T-cell (primary cell): ENCODE measurements around the gene LSG1. TPM values are rescaled to one million over a fixed set of nuclear protein-coding genes. Genes with fewer than 3 reads are reported as not detected.

ENCODE experiments used
- ATAC-seq, 4 experiments: fragments of 200-7000 bp in 3 of 4; fragments of 150-1000 bp in 1 of 4; cut with Tn5 transposase; replicated peaks in 1 of 4; 1 replicate in 3 of 4; 2 replicates in 1 of 4; pipeline ENCODE4 v1.10.0; 2021; ENCODE audit warnings: moderate library complexity in 3 of 4, mild to moderate bottlenecking in 2 of 4, moderate number of reproducible peaks in 1 of 4
- CTCF ChIA-PET, 2 donors: fragments of 300-600 bp; sonication (Branson Sonifier 250); formaldehyde crosslinking; loops; one replicate each; lab custom pipeline; 2022; ENCODE audit warnings: antibody characterized with exemption in 2 of 2; lab: Charles Lee
- POLR2A ChIA-PET, 2 donors: fragments of 300-600 bp; sonication (Branson Sonifier 250); formaldehyde crosslinking; loops; one replicate each; lab custom pipeline; 2022; ENCODE audit warnings: antibody characterized with exemption in 2 of 2; lab: Charles Lee
- DNase-seq, 35 experiments: peaks; one replicate each; pipeline versions ENCODE4 v3.0.0 to v3.0.0-alpha.2; 2013 to 2023
- H3K27ac ChIP-seq: one replicate; pipeline ENCODE4 v1.5.1; 2013; ENCODE audit warnings: low read length
- H3K27me3 ChIP-seq, 2 experiments: replicated peaks in 1 of 2; 1 replicate in 1 of 2; 2 replicates in 1 of 2; pipeline versions ENCODE4 v1.6.1 to v1.7.0; 2013; ENCODE audit warnings: low read length in 1 of 2, mixed read lengths in 1 of 2; ENCODE audit not compliant: control insufficient read depth in 2 of 2, insufficient read depth in 2 of 2; ENCODE audit errors: extremely low read depth in 1 of 2
- H3K36me3 ChIP-seq, 2 donors: 1 replicate in 1 of 2; 2 replicates in 1 of 2; pipeline versions ENCODE4 v1.6.1 to v1.7.0; 2013; ENCODE audit warnings: low read length in 1 of 2; ENCODE audit not compliant: control insufficient read depth in 2 of 2, insufficient read depth in 1 of 2; ENCODE audit errors: extremely low read depth in 1 of 2
- H3K4me1 ChIP-seq, 2 experiments: 1 replicate in 1 of 2; 2 replicates in 1 of 2; pipeline versions ENCODE4 v1.6.1 to v1.7.0; 2013; ENCODE audit warnings: low read length in 2 of 2, mixed read lengths in 1 of 2; ENCODE audit not compliant: insufficient read depth in 2 of 2, control insufficient read depth in 1 of 2; ENCODE audit errors: extremely low read depth in 1 of 2
- H3K4me3 ChIP-seq, 2 donors: 1 replicate in 1 of 2; 2 replicates in 1 of 2; pipeline versions ENCODE4 v1.5.1 to v1.7.0; 2013; ENCODE audit warnings: mild to moderate bottlenecking in 2 of 2, low read length in 1 of 2, moderate library complexity in 1 of 2; ENCODE audit not compliant: control insufficient read depth in 1 of 2; ENCODE audit errors: extremely low read depth in 1 of 2
- H3K9me3 ChIP-seq: 2 replicates; pipeline ENCODE4 v1.7.0; 2013
- H3K27ac Mint-ChIP-seq, 2 donors: one replicate each; pipeline ENCODE4 v1.8.0; 2020 to 2021; ENCODE audit warnings: mild to moderate bottlenecking in 2 of 2, mixed read lengths in 2 of 2
- H3K27me3 Mint-ChIP-seq, 2 donors: one replicate each; pipeline ENCODE4 v1.8.0; 2021 to 2022; ENCODE audit warnings: mixed read lengths in 2 of 2
- H3K36me3 Mint-ChIP-seq: one replicate; pipeline ENCODE4 v1.8.0; 2021; ENCODE audit warnings: mixed read lengths
- H3K4me1 Mint-ChIP-seq, 3 donors: one replicate each; pipeline ENCODE4 v1.8.0; 2020 to 2022; ENCODE audit warnings: mixed read lengths in 3 of 3, mild to moderate bottlenecking in 1 of 3
- H3K4me3 Mint-ChIP-seq, 3 donors: one replicate each; pipeline ENCODE4 v1.8.0; 2020 to 2022; ENCODE audit warnings: mild to moderate bottlenecking in 3 of 3, mixed read lengths in 3 of 3, moderate library complexity in 3 of 3
- H3K9me3 Mint-ChIP-seq, 3 donors: one replicate each; pipeline ENCODE4 v1.8.0; 2020 to 2022; ENCODE audit warnings: mixed read lengths in 3 of 3
- WGBS: methylation state at CpG from one replicate; pipeline ENCODE4 v1.1.5; 2013; ENCODE audit warnings: missing lambda C conversion rate; ENCODE audit not compliant: insufficient coverage; 5-methylcytosine and 5-hydroxymethylcytosine counted together
- total RNA-seq, 35 experiments: library from RNA in 6 of 35; stranded (reverse) in 6 of 35; fragments of 120-200 nt in 1 of 35; gene quantifications; one replicate each; pipeline versions ENCODE4 v1.2.1 to v1.2.4 and lab custom pipeline; 2013 to 2026

The LSG1 gene
- total RNA-seq, 5 donors from 2014 or later (not counting 1 experiment from before 2014, with no cell fraction given) = 40.0 to 83.5 (median 49.5) TPM

GRCh38 chr3:194685718-194686413, 13.9 kb upstream of the LSG1 start, which contains the start of gene FAM43A:
FAM43A (plus strand) TSS chr3:194685883; CDS start chr3:194686827, 944 bp downstream.
- CTCF ChIA-PET = interaction anchor here in 1 of 2 donors (1.0 to 3.6 kb wide), 2 partner anchors 10 to 14 kb away, joined by 3 to 41 read pairs; partner anchors contain the start of gene LSG1
- Mint-ChIP-seq H3K27me3 (peaks cover 13 to 17% of the 10 kb centered on the region in 2 donors), H3K4me3 (peak within 1 kb of the TSS; percentile 85 to 95 (median 89)), H3K9me3 (no peaks in the 10 kb centered on the region), H3K36me3 (no peaks in the 10 kb centered on the region), H3K4me1 (peaks cover 50 to 61% (median 51%) of the 10 kb centered on the region in 3 donors), H3K27ac (peak within 1 kb of the TSS; percentile 83)
- Histone ChIP-seq H3K9me3 (no peaks in the 10 kb centered on the region), H3K4me1 (peaks cover 19 to 52% of the 10 kb centered on the region in 2 experiments), H3K27ac (peak within 1 kb of the TSS; percentile 35), H3K27me3 (peaks cover 0 to 25% of the 10 kb centered on the region in 2 experiments), H3K4me3 (peak within 1 kb of the TSS; percentile 69 to 70), H3K36me3 (no peaks in the 10 kb centered on the region)
- DNase-seq (peak; percentile 32 to 82 (median 62)), ATAC-seq (peak; percentile 46 to 60 (median 58))
- POLR2A ChIA-PET = interaction anchor here in 1 of 2 donors (0.6 kb wide), 1 partner anchor 14 kb away, joined by 3 read pairs; the partner anchor contains the start of gene LSG1
- WGBS = under 1% methylated on average over 62 of the region's 70 CpGs

DNA sequence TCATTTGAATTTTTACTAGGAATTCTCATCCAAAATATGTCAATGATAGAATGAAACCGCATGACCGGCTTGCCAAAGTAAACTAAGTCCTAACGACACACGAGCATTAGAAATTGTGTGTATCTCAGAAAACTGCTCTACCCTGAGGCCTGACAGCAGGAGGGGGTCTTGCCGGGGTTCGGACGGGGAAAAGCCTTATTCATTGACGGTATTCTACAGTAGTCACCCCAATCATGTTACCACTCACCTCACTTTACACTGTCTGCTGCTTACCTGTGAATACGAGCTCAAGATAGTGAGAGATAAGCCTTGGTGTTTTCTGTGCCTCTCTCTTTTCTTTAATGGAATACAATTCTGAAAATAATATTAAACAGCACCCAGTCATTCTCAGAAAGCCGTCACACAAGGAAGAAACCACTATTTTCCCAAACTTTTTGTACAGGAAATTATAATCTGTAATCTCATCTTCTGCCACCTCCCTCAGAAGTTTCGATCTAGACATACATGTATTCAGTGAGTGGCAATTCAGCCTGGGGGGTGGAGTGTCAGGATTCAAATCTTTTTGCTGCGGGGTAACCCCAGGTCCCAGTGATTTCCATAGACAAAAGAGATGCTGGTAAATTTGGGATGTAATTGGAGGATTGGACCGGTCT, 13.2 kb upstream of the LSG1 start:
- H3K27me3 Mint-ChIP-seq = peaks cover 13 to 17% of the 10 kb centered on the region in 2 donors

DNA sequence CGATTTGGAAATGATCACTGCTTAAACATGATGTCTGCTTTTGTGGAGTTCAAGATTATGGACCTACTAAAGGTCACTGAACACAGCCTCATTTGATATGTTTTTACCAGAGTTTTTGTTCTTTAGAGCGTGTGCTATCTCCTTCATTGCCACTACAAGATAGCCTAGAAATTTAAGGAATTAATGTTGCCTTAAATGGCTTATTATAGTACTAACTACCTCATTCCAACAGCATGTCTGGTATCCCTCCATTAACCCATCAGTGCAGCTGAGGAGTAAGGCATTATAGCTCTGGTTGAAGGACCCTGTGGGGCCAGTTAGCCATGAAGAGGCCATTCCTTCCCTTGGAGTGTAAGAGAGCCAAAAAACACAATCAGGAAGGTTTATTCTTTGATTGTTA, 11.4 kb upstream of the LSG1 start:
- no peak overlapping the region for H3K27ac ChIP-seq

More for the DNA sequence above, 13.2 kb upstream of the LSG1 start:
- Mint-ChIP-seq H3K4me1 (peaks cover 50 to 59% (median 51%) of the 10 kb centered on the region in 3 donors), H3K9me3 (no peaks in the 10 kb centered on the region), H3K4me3 (peak overlapping the region; percentile 81 to 95 (median 89)), H3K27ac (peak overlapping the region; percentile 83), H3K36me3 (no peaks in the 10 kb centered on the region)
- H3K4me3 ChIP-seq = peak overlapping the region; percentile 69 to 70
- ChIA-PET CTCF (interaction anchor here in 1 of 2 donors (0.7 to 3.6 kb wide), 4 partner anchors 9 to 740 kb away, joined by 3 to 41 read pairs (median 4); partner anchors contain the start of gene LSG1), POLR2A (no interaction called here)
- H3K9me3 ChIP-seq = no peaks in the 10 kb centered on the region
- H3K27ac ChIP-seq = peak overlapping the region; percentile 35
- H3K4me1 ChIP-seq = peaks cover 19 to 52% of the 10 kb centered on the region in 2 experiments
- ATAC-seq (peak in 2 of 4 experiments; percentile 5 to 24), DNase-seq (peak in 3 of 35 experiments; percentile 5 to 34 (median 16))
- H3K27me3 ChIP-seq = peaks cover 0 to 25% of the 10 kb centered on the region in 2 experiments
- no CpG with 5 or more reads among the region's 13 CpGs for WGBS
- H3K36me3 ChIP-seq = no peaks in the 10 kb centered on the region

DNA sequence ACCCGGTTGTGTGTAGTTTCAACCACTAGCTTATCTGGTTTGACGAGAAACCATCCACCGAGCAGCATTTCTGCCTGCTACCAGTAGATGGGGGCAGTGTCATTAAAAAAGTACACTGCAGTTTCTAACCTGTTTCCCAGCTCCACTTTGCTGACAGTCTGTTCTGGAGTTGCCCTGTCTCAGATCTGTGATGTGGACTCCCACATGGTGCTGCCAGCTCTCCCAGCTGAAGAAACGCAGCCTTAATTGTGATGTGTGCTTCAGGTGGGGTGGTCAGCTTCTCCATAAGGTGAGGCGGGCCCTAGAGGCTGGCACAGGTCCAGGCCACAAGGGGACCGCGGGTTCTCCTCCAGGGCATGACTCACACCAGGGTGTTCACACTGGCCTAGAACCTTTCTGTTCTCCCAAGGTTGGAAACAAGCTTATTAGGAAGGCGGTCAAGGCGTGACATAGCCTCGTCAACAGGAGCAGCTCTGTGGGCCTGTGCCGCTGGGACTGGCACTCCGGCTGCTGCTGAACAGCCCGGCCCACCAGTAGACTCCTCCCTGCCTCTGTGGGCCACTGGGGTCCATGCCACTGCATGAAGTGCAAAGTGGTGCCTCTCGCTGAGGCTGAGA, 10.8 kb upstream of the LSG1 start:
- no peaks in the 10 kb centered on the region for H3K36me3 ChIP-seq
- ChIA-PET CTCF (interaction anchor here (0.5 to 3.4 kb wide), 28 partner anchors 10 to 638 kb away, joined by 3 to 46 read pairs (median 4); partner anchors contain the start of genes LSG1 (in 1 of the 2) and XXYLT1 (in 1 of the 2)), POLR2A (interaction anchor here (0.5 to 0.7 kb wide), 3 partner anchors 11 to 793 kb away, joined by 3 to 7 read pairs (median 5); partner anchors contain the start of gene LSG1 (in 1 of the 2))
- H3K27me3 ChIP-seq = peaks cover 0 to 21% of the 10 kb centered on the region in 2 experiments
- DNase-seq (peak in 34 of 35 experiments; percentile 26 to 83 (median 54)), ATAC-seq (peak; percentile 49 to 76 (median 56))
- H3K4me1 ChIP-seq = peaks cover 12 to 35% of the 10 kb centered on the region in 2 experiments
- no peak overlapping the region for H3K4me3 ChIP-seq
- Mint-ChIP-seq H3K27ac (no peak overlapping the region), H3K4me3 (no peak overlapping the region), H3K4me1 (peaks cover 34 to 41% (median 34%) of the 10 kb centered on the region in 3 donors), H3K36me3 (no peaks in the 10 kb centered on the region), H3K9me3 (no peaks in the 10 kb centered on the region), H3K27me3 (peaks cover 9 to 10% of the 10 kb centered on the region in 2 donors)
- H3K9me3 ChIP-seq = no peaks in the 10 kb centered on the region
- WGBS = 69% methylated on average over 10 of the region's 14 CpGs
- H3K27ac ChIP-seq = no peak overlapping the region

More for the DNA sequence above, 11.4 kb upstream of the LSG1 start:
- no peaks in the 10 kb centered on the region for H3K9me3 ChIP-seq
- H3K27ac Mint-ChIP-seq = no peak overlapping the region
- no peak for DNase-seq
- no peaks in the 10 kb centered on the region for H3K36me3 Mint-ChIP-seq
- peaks cover 9 to 10% of the 10 kb centered on the region in 2 donors for H3K27me3 Mint-ChIP-seq
- ChIA-PET CTCF (interaction anchor here (0.5 to 3.4 kb wide), 15 partner anchors 10 to 588 kb away, joined by 3 to 46 read pairs (median 5); partner anchors contain the start of genes LSG1 (in 1 of the 2) and XXYLT1 (in 1 of the 2)), POLR2A (interaction anchor here in 1 of 2 donors (0.5 kb wide), 1 partner anchor 793 kb away, joined by 7 read pairs; no protein-coding TSS in a partner anchor)
- H3K4me3 ChIP-seq = no peak overlapping the region
- WGBS = no CpG with 5 or more reads among the region's 2 CpGs
- H3K36me3 ChIP-seq = no peaks in the 10 kb centered on the region
- peaks cover 12 to 40% of the 10 kb centered on the region in 2 experiments for H3K4me1 ChIP-seq
- H3K9me3 Mint-ChIP-seq = no peaks in the 10 kb centered on the region
- peaks cover 36 to 44% (median 36%) of the 10 kb centered on the region in 3 donors for H3K4me1 Mint-ChIP-seq
- H3K27me3 ChIP-seq = peaks cover 0 to 25% of the 10 kb centered on the region in 2 experiments
- H3K4me3 Mint-ChIP-seq = no peak overlapping the region
- ATAC-seq = no peak

DNA sequence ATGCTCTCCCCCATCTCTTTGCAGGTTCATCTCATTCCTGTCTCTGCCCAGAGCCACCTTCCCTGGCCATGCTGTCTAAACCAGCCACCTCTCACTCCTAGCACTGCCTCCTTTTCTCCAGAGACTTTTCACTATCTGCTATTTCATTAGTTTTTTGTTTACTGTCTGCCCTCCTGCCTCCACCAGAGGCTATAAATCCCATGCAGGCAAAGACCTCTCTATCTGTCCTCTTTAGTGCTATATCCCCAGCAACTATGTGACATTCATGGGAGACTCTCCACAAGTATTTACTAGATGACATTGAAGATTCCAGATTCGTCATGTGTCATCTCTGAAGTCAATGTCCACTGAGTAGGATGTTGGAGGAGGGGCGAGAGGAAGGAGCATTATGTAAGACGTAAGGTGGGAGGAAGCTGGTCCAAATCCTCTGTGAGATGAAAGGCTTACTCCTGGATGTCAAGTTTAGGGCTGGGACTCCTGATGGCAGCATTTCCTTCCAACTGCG, 10.2 kb upstream of the LSG1 start:
- POLR2A ChIA-PET = interaction anchor here in 1 of 2 donors (0.6 to 0.7 kb wide), 2 partner anchors 10 to 520 kb away, joined by 3 to 5 read pairs; partner anchors contain the start of gene LSG1
- ATAC-seq (no peak), DNase-seq (no peak)
- Mint-ChIP-seq H3K9me3 (no peaks in the 10 kb centered on the region), H3K4me3 (no peak overlapping the region), H3K27ac (no peak overlapping the region), H3K36me3 (no peaks in the 10 kb centered on the region), H3K4me1 (peaks cover 31 to 39% (median 32%) of the 10 kb centered on the region in 3 donors), H3K27me3 (peaks cover 7 to 8% of the 10 kb centered on the region in 2 donors)
- CTCF ChIA-PET = interaction anchor here (0.6 to 3.4 kb wide), 24 partner anchors 9 to 593 kb away, joined by 3 to 46 read pairs (median 4); partner anchors contain the start of genes LSG1 (in 1 of the 2) and XXYLT1 (in 1 of the 2)
- Histone ChIP-seq H3K27ac (no peak overlapping the region), H3K27me3 (peaks cover 0 to 18% of the 10 kb centered on the region in 2 experiments), H3K4me3 (no peak overlapping the region), H3K9me3 (no peaks in the 10 kb centered on the region), H3K4me1 (peaks cover 9 to 32% of the 10 kb centered on the region in 2 experiments), H3K36me3 (no peaks in the 10 kb centered on the region)
- WGBS = 39% methylated on average over 3 of the region's 4 CpGs
